A673 (cell line): Measurements from ENCODE around the gene CHD9. TPM values are rescaled to one million over a fixed set of nuclear protein-coding genes. Genes with fewer than 3 reads are reported as not detected.

ENCODE experiments used
- BruUV-seq: library from RNA; stranded (reverse); fragments of 400-500 nt; replicated peaks from 2 replicates; lab custom pipeline; 2021; lab: Mats Ljungman, UMichigan
- CTCF ChIA-PET: fragments of 300-600 bp; sonication (Branson Sonifier 250); formaldehyde crosslinking; loops from one replicate; lab custom pipeline; 2022; ENCODE audit warnings: antibody characterized with exemption; lab: Charles Lee
- POLR2A ChIA-PET: fragments of 300-600 bp; sonication (Branson Sonifier 250); formaldehyde crosslinking; loops from one replicate; lab custom pipeline; 2022; ENCODE audit warnings: antibody characterized with exemption; ENCODE audit not compliant: low non-redundant PET; lab: Charles Lee
- DNase-seq: peaks from one replicate; pipeline ENCODE4 v3.0.0-alpha.2; 2015; ENCODE audit warnings: low spot score
- H3K27ac ChIP-seq: fragments of 200-600 bp; sonication (generic); 2 replicates; pipeline ENCODE4 v1.5.1; 2016; ENCODE audit warnings: mixed run types, low read depth, mild to moderate bottlenecking, mixed read lengths, antibody characterized with exemption, low read length; ENCODE audit not compliant: poor library complexity, severe bottlenecking
- H3K27me3 ChIP-seq: fragments of 200-600 bp; sonication (generic); replicated peaks from 2 replicates; pipeline ENCODE4 v1.6.1; 2017; ENCODE audit warnings: mixed run types, low read depth, mild to moderate bottlenecking, mixed read lengths, antibody characterized with exemption, low read length; ENCODE audit not compliant: insufficient read depth, poor library complexity
- H3K36me3 ChIP-seq: fragments of 200-600 bp; sonication (generic); 2 replicates; pipeline ENCODE4 v1.6.1; 2016; ENCODE audit warnings: mixed run types, mild to moderate bottlenecking, mixed read lengths, antibody characterized with exemption, low read length; ENCODE audit not compliant: insufficient read depth, poor library complexity, severe bottlenecking
- H3K4me1 ChIP-seq: fragments of 200-600 bp; sonication (generic); 2 replicates; pipeline ENCODE4 v1.6.1; 2017; ENCODE audit warnings: mixed run types, mild to moderate bottlenecking, mixed read lengths, antibody characterized with exemption, low read length; ENCODE audit not compliant: insufficient read depth, poor library complexity, severe bottlenecking
- H3K4me3 ChIP-seq: fragments of 200-600 bp; sonication (generic); 2 replicates; pipeline ENCODE4 v1.5.1; 2016; ENCODE audit warnings: low read depth, mixed run types, mild to moderate bottlenecking, mixed read lengths, low read length; ENCODE audit not compliant: poor library complexity, severe bottlenecking
- H3K9me3 ChIP-seq: fragments of 200-600 bp; sonication (generic); 2 replicates; pipeline ENCODE4 v1.6.1; 2016; ENCODE audit warnings: mixed run types, low read depth, mild to moderate bottlenecking, mixed read lengths, antibody characterized with exemption, low read length; ENCODE audit not compliant: poor library complexity, severe bottlenecking
- CTCF ChIP-seq: fragments of 300-800, 200-600 bp; sonication (generic); conservative IDR thresholded peaks from 2 replicates; pipeline ENCODE4 v1.5.1; 2017; ENCODE audit warnings: low read depth, mild to moderate bottlenecking, antibody characterized with exemption, low read length, moderate library complexity, mixed read lengths
- EZH2 ChIP-seq: fragments of 200-600 bp; sonication (generic); IDR thresholded peaks from 2 replicates; pipeline ENCODE4 v1.6.1; 2017; ENCODE audit warnings: borderline replicate concordance, low read depth, mild to moderate bottlenecking, mixed read lengths, antibody characterized with exemption, low read length; ENCODE audit not compliant: poor library complexity, severe bottlenecking
- intact Hi-C: fragments of 100-400 bp; cut with micrococcal nuclease; formaldehyde crosslinking; loops from one replicate; pipeline ENCODE4 v1.10.0; 2022; ENCODE audit not compliant: unreplicated experiment
- total RNA-seq: library from RNA; stranded (reverse); gene quantifications from 2 replicates; pipeline ENCODE4 v1.2.3, GENCODE V29; 2021

The CHD9 gene
- total RNA-seq, 1 experiment from 2014 or later: 76.8 TPM

- TF ChIP-seq CTCF: no peak
- TF ChIP-seq EZH2: no peak
- BruUV-seq: no TSS peak
- Histone ChIP-seq H3K4me3 (no peak overlapping the region), H3K27me3 (no peaks in the 10 kb centered on the region), H3K36me3 (no peaks in the 10 kb centered on the region), H3K27ac (peak overlapping the region; percentile 82), H3K9me3 (no peaks in the 10 kb centered on the region), H3K4me1 (peaks cover 48% of the 10 kb centered on the region)
- DNase-seq: no peak
- ChIA-PET CTCF (no interaction called here), POLR2A (no interaction called here)
- intact Hi-C loops: no loop called here
Observed at GRCh38 chr16:53040788-53041187, 14.0 kb upstream of the CHD9 start.

GRCh38 chr16:53041320-53042051 is 13.3 kb upstream of the CHD9 start:
- Histone ChIP-seq H3K4me3 (peak overlapping the region; percentile 21), H3K27me3 (no peaks in the 10 kb centered on the region), H3K4me1 (peaks cover 50% of the 10 kb centered on the region), H3K9me3 (no peaks in the 10 kb centered on the region), H3K27ac (peak overlapping the region; percentile 82), H3K36me3 (no peaks in the 10 kb centered on the region)
- intact Hi-C loops: no loop called here
- CTCF ChIA-PET: interaction anchor here (1.0 kb wide), 1 partner anchor 14 kb away, joined by 3 read pairs; the partner anchor contains the start of gene CHD9
- peak; percentile 91 for DNase-seq
- TF ChIP-seq EZH2 (no peak), CTCF (no peak)
- POLR2A ChIA-PET: no interaction called here
- BruUV-seq: no TSS peak

- Histone ChIP-seq H3K27me3 (no peaks in the 10 kb centered on the region), H3K4me3 (peak overlapping the region; percentile 21), H3K27ac (peak overlapping the region; percentile 82), H3K9me3 (no peaks in the 10 kb centered on the region), H3K36me3 (no peaks in the 10 kb centered on the region), H3K4me1 (peaks cover 50% of the 10 kb centered on the region)
- BruUV-seq: no TSS peak
- DNase-seq: no peak
- CTCF ChIA-PET: interaction anchor here (1.0 kb wide), 1 partner anchor 13 kb away, joined by 3 read pairs; the partner anchor contains the start of gene CHD9
- intact Hi-C loops: no loop called here
- POLR2A ChIA-PET: no interaction called here
- TF ChIP-seq EZH2 (no peak), CTCF (no peak)
Observed at GRCh38 chr16:53042235-53042701, 12.5 kb upstream of the CHD9 start.
